NT2/D1 (cell line): ENCODE data around the gene NKX3-2.

Experiments used
- SUZ12 ChIP-seq: IDR thresholded peaks from 2 replicates; pipeline ENCODE4 v1.6.1; 2011; ENCODE audit not compliant: insufficient read length, insufficient read depth; ENCODE audit errors: extremely low read depth
- ZNF274 ChIP-seq: IDR thresholded peaks from 2 replicates; pipeline ENCODE4 v1.6.1; 2011; ENCODE audit warnings: mild to moderate bottlenecking, low read depth, low read length

GRCh38 chr4:13525606-13526281 lies 18.6 kb downstream of the NKX3-2 start:
- no peak for TF ChIP-seq ZNF274
- no peak for TF ChIP-seq SUZ12
